D721Med (cell line): ENCODE measurements around the gene GPR137B.

ENCODE experiments used
- DNase-seq: peaks from one replicate; pipeline ENCODE4 v3.0.0; 2011; ENCODE audit warnings: low spot score; ENCODE audit not compliant: insufficient read length
- FAIRE-seq: peaks from 2 replicates; lab custom pipeline; 2011; peaks lifted over from hg19 to GRCh38; lab: Jason Lieb, UNC
- TF ChIP-seq, protein P1 (sequence below): IDR thresholded peaks from 2 replicates; pipeline ENCODE4 v1.5.1; 2012; ENCODE audit warnings: mild to moderate bottlenecking, control low read depth; ENCODE audit not compliant: insufficient read depth; ENCODE audit errors: missing control alignments

GPR137B gene

DNA sequence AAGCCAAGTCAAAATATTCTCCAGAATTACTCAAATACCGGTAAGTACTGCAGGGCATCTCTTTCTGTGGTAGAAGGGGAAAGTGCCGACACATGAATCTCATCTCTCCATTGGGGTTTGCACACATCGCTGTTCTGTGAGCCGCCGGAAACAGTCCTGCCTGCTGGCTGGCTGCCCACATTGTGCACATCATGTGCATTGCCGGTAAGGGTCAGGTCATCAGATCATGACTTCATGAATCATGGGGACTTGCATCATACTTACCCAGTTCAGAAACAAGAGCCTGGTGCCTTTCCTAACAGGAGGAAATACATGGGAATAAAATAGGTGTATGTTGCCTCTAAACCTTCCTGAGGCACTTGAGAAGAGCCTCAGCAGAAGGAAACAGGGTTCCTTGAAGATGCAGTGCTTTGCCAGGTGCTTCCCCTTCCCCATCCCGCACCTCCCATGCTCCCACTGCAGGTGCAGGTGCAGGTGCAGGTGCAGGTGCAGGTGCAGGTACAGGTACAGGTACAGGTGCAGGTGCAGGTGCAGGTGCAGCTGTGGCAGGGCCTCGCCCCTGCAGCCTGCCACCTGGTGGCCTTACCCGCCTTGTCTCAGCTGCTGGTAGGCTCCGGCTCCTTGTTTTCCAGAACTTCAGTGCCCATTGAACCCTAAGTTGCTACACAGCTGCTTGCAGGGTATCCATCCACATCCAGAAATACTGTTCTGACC lies 26.5 kb downstream of the GPR137B start:
- TF ChIP-seq, protein P1, sequence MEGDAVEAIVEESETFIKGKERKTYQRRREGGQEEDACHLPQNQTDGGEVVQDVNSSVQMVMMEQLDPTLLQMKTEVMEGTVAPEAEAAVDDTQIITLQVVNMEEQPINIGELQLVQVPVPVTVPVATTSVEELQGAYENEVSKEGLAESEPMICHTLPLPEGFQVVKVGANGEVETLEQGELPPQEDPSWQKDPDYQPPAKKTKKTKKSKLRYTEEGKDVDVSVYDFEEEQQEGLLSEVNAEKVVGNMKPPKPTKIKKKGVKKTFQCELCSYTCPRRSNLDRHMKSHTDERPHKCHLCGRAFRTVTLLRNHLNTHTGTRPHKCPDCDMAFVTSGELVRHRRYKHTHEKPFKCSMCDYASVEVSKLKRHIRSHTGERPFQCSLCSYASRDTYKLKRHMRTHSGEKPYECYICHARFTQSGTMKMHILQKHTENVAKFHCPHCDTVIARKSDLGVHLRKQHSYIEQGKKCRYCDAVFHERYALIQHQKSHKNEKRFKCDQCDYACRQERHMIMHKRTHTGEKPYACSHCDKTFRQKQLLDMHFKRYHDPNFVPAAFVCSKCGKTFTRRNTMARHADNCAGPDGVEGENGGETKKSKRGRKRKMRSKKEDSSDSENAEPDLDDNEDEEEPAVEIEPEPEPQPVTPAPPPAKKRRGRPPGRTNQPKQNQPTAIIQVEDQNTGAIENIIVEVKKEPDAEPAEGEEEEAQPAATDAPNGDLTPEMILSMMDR, result no peak
- no peak for DNase-seq
- FAIRE-seq, result no peak

DNA sequence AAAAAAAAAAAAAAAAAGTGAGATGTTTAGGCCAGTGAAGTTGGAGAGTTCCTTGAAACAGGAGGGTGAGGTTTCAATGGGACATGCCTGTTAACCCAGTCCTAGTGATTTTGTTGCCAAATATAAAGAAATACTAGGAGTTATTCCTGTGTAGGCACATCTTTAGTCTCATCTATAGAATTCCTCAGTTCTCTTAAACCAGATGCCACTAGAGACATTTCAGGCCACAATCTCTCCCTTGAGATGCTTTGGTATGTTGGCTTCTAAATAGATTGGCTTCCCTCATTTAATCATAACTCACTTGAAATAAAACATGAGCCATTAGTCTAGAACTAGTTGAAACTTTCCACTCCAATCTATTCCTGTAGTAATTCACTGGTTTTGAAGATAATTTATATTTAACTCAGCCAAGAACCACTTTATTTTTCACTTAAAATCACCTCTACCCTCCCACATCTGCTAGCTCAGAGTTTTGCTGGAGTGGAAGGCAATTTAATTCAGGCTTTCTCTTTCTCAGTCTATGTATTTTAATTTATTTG lies 29.8 kb downstream of the GPR137B start:
- TF ChIP-seq, protein P1, result no peak
- FAIRE-seq (no peak), DNase-seq (no peak)

DNA sequence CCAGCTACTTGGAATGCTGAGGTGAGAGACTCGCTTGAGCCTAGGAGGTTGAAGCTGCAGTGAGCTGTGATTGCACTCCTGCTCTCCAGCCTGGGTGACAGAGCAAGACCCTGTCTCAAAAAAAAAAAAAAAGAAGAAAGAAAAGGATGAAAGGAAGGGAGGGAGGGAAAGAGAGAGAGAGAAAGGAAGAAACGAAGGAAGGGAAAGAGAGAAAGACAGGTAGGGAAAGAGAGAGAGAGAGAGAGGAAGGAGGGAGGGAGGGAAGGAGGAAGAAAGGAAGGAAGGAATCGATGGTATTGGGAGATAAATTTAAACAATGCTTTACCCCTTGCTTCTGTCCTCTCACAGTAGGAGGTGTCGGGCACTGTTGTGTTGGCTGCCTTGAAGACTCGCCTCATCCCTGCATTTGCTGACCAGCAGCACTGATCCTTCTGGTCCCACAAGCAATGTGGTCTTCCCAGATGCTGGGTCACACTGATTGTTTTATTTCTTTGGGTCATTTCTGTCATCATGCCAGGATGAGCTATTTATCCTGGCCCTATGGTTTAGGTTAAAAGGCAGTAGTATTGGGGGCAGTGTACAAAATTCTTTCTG lies 30.9 kb downstream of the GPR137B start:
- TF ChIP-seq, protein P1, result no peak
- FAIRE-seq, result no peak
- DNase-seq, result no peak

DNA sequence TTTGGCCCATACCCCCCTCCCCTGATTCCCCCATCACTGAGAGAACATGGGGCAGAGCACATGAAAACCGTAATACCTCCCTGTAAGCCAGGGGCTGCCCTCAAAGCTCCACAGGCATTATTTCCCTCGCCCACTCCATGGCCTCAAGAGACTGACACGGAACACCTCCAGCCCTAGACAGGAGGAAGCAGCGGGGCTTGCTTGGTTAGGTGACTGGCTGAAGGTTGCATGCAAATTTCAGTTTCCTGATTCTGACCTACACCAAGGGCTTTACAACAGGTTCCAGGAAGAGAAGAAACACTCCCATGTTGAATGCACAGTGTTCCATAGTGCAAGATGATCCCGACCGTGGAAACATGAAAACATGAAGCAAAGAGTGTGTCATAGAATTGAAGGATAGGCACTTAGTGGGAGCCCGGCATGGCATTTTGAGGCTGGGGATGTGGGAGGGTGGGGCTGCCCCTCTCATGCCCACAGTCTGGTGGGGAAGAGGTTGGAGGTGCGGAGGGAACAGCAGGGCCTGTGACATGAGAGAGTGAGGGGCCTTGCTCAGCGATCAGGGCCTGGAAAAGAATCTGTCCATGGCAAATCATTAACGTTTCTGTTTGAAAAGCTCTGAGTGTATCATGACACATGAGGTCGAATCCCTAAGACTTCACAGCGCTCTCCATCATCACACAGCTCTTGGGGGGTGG lies 33.5 kb downstream of the GPR137B start:
- TF ChIP-seq, protein P1, result no peak
- DNase-seq (no peak), FAIRE-seq (no peak)

DNA sequence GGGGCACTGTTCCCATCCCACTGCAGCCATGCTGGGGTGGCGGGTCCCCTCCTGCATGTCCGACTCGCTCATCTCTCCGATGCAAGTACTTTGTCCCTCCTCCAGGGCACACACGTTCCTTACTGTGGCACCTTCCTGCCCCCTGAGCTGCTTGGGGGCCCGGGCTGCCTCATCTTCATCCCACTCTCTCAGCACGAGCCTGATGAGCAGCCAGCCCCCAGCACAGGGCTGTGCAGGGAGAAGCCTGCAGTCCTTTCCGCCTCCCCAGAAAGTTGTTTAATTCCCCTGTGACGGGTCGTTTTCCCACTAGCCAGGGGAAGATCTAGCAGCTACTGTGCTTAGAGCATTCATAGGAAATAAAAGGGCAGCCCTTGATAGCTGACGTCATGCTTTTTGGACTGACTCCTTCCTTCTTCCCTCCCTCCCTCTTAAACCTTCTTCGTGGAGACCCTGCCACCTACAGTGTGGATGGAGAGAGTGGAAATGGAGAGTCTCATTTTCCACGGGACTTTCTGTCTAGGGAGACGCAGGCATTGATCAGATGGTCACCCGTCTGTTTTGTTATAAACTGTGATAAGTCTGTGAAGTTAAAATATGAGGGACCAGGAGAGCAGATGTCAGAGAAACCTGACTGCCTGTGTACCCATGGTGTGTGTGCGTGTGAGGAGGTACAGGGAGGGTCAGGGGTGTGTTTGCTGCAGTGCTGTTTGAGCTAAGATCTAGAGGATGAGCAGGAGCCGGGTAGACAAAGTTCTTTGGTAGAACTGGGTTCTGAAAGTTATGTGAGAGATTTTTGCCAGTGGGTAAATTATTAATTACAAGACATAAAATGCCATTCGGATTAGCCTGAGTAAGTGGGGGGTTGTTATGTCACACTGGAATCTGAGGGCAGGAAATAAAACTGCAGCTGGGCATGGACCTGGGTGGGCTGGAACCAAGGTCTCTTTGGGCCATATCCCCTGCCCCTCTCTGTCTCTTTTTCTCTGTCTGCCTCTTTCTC lies 34.3 kb downstream of the GPR137B start:
- FAIRE-seq, result no peak
- TF ChIP-seq, protein P1, result no peak

DNA sequence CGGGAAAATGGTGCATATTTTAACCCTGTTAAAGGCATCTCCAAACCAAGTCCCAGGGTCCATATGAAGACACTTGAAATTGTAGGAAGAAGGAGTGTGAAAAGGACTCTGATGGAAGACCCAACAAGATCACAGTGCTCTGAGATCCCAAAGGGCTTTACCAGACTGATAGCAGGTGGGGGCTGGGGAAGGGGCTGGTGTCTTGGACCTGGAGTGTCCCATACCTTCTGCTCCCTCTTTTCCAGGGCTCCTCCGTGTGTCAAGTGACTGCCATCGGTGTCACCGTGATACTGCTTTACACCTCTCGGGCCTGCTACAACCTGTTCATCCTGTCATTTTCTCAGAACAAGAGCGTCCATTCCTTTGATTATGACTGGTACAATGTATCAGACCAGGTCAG lies 37.3 kb downstream of the GPR137B start:
- DNase-seq, result no peak
- no peak for FAIRE-seq
- TF ChIP-seq, protein P1, result no peak

More for the DNA sequence above, 34.3 kb downstream of the GPR137B start:
- DNase-seq, result no peak
